Mesothelial cell of epicardium (in vitro differentiated cells): ENCODE data around the gene P3H3. TPM values are rescaled to one million over a fixed set of nuclear protein-coding genes. Genes with fewer than 3 reads are reported as not detected.
"Not testable (repeated sequence)": the region's sequence is repeated elsewhere in the genome, so short reads cannot be mapped to it uniquely, and the experiment has no call there.

Experiments
- DNase-seq, 2 experiments: peaks; one replicate each; pipeline ENCODE4 v3.0.0; 2021; ENCODE audit warnings: low spot score in 2 of 2; ENCODE audit not compliant: unreplicated experiment in 2 of 2
- H3K27ac Mint-ChIP-seq: 2 replicates; pipeline ENCODE4 v1.8.0; 2021; ENCODE audit warnings: mixed read lengths
- H3K27me3 Mint-ChIP-seq: 2 replicates; pipeline ENCODE4 v1.8.0; 2021; ENCODE audit warnings: low read depth, mixed read lengths
- H3K36me3 Mint-ChIP-seq: 2 replicates; pipeline ENCODE4 v1.8.0; 2021; ENCODE audit warnings: mixed read lengths
- H3K4me1 Mint-ChIP-seq: 2 replicates; pipeline ENCODE4 v1.8.0; 2021; ENCODE audit warnings: mixed read lengths
- H3K4me3 Mint-ChIP-seq: 2 replicates; pipeline ENCODE4 v1.8.0; 2021; ENCODE audit warnings: mild to moderate bottlenecking, moderate library complexity, mixed read lengths
- H3K9me3 Mint-ChIP-seq: 2 replicates; pipeline ENCODE4 v1.8.0; 2021; ENCODE audit warnings: mixed read lengths
- total RNA-seq: library from RNA; stranded (reverse); gene quantifications from 3 replicates; pipeline ENCODE4 v1.2.1, GENCODE V29; 2021
- TF ChIP-seq, protein P1 (sequence below): fragments of 200-600 bp; sonication (generic); IDR thresholded peaks from one replicate; pipeline ENCODE4 v1.5.0; 2021; ENCODE audit warnings: antibody characterized with exemption; ENCODE audit not compliant: unreplicated experiment

The P3H3 gene
- total RNA-seq, 1 donor from 2014 or later = 83.8 TPM

DNA sequence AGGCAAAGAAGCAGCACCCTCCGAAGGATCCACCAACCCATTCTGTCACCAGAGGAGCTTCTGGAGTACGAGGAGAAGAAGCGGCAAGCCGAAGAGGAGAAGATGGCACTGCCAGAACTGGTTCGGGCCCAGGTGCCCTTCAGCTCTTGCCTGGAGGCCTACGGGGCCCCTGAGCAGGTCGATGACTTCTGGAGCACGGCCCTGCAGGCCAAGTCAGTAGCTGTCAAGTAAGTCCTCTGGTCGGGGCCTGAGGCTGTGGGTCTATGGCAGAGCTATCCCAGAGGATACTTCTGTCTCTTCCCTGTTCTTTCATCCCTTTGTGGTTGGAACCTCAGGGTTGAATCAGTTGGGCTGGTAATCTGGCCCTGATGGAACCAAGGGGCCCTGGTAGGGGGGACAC lies 33.2 kb downstream of the P3H3 start:
- no peaks in the 10 kb centered on the region for H3K27me3 Mint-ChIP-seq
- TF ChIP-seq, protein P1, sequence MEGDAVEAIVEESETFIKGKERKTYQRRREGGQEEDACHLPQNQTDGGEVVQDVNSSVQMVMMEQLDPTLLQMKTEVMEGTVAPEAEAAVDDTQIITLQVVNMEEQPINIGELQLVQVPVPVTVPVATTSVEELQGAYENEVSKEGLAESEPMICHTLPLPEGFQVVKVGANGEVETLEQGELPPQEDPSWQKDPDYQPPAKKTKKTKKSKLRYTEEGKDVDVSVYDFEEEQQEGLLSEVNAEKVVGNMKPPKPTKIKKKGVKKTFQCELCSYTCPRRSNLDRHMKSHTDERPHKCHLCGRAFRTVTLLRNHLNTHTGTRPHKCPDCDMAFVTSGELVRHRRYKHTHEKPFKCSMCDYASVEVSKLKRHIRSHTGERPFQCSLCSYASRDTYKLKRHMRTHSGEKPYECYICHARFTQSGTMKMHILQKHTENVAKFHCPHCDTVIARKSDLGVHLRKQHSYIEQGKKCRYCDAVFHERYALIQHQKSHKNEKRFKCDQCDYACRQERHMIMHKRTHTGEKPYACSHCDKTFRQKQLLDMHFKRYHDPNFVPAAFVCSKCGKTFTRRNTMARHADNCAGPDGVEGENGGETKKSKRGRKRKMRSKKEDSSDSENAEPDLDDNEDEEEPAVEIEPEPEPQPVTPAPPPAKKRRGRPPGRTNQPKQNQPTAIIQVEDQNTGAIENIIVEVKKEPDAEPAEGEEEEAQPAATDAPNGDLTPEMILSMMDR = no peak
- no peak overlapping the region for H3K4me3 Mint-ChIP-seq
- no peaks in the 10 kb centered on the region for H3K9me3 Mint-ChIP-seq
- no peak overlapping the region for H3K27ac Mint-ChIP-seq
- peaks cover under 1% of the 10 kb centered on the region for H3K4me1 Mint-ChIP-seq
- peaks cover 48% of the 10 kb centered on the region for H3K36me3 Mint-ChIP-seq
- no peak for DNase-seq

DNA sequence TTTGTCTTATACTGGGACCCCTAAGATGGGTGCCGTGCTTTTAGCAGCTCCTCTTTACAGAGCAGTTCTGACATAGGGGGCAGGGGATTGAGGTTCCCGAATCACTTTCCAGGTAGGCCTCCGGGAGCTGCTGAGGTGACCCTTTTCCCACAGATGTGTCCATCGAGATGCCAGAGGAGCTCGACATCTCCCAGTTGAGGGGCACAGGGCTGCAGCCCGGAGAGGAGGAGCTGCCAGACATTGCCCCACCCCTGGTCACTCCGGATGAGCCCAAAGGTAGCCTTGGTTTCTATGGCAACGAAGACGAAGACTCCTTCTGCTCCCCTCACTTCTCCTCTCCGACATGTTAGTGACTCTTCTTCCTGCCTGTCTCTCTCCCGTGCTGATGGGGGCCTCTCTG lies 34.8 kb downstream of the P3H3 start:
- Mint-ChIP-seq H3K4me3 (no peak overlapping the region), H3K4me1 (peaks cover 4% of the 10 kb centered on the region), H3K9me3 (no peaks in the 10 kb centered on the region), H3K27me3 (no peaks in the 10 kb centered on the region), H3K27ac (no peak overlapping the region), H3K36me3 (peaks cover 38% of the 10 kb centered on the region)
- DNase-seq = no peak
- TF ChIP-seq, protein P1 = no peak

DNA sequence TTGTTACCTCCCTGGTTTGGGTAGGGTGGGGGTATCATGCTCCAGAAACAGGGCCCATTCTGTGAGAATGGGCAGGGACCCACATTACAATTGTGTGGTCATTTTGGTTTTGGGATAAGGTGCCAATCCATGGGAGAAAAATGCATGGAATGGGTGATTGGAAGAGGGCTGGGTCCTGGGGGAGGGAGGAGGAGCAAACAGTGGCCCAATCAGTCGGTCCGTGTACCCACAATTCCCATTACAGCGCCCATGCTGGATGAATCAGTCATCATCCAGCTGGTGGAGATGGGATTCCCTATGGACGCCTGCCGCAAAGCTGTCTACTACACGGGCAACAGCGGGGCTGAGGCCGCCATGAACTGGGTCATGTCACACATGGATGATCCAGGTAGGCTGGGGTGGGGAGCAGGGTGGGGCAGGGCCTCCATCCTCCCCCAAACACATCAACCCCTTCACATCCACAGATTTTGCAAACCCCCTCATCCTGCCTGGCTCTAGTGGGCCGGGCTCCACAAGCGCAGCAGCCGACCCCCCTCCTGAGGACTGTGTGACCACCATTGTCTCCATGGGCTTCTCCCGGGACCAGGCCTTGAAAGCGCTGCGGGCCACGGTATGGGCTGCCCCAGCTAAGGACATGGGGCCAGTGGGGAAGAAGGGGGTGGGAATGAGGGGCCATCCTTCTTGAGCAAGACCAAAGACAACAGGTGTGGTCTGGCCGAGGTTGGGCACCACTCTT lies 35.5 kb downstream of the P3H3 start:
- H3K27ac Mint-ChIP-seq = no peak overlapping the region
- H3K36me3 Mint-ChIP-seq = peaks cover 36% of the 10 kb centered on the region
- no peaks in the 10 kb centered on the region for H3K27me3 Mint-ChIP-seq
- H3K9me3 Mint-ChIP-seq = no peaks in the 10 kb centered on the region
- no peak overlapping the region for H3K4me3 Mint-ChIP-seq
- DNase-seq = no peak
- H3K4me1 Mint-ChIP-seq = peaks cover 10% of the 10 kb centered on the region
- TF ChIP-seq, protein P1 = no peak

DNA sequence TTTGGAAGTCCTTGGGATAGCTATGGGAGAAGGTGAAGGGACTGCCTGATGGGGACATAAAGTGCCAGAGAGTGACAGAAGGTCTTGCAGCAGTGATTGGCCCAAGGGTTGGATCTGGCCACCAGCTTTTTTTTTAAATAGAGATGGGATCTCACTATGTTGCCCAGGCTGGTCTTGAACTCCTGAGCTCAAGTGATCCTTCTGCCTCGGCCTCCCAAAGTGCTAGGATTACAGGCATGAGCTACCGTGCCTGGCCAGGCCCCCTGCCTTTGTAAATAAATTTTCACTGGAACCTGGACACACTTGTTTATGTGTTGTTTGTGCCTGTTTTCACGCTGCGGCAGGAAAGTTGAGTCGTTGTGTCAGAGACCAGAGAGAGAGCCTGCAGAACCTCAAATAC lies 37.1 kb downstream of the P3H3 start:
- H3K36me3 Mint-ChIP-seq = peaks cover 39% of the 10 kb centered on the region
- peak overlapping the region; percentile 13 for H3K4me3 Mint-ChIP-seq
- H3K4me1 Mint-ChIP-seq = peaks cover 20% of the 10 kb centered on the region
- DNase-seq, H3K27ac Mint-ChIP-seq, H3K27me3 Mint-ChIP-seq, H3K9me3 Mint-ChIP-seq: not testable (repeated sequence)

DNA sequence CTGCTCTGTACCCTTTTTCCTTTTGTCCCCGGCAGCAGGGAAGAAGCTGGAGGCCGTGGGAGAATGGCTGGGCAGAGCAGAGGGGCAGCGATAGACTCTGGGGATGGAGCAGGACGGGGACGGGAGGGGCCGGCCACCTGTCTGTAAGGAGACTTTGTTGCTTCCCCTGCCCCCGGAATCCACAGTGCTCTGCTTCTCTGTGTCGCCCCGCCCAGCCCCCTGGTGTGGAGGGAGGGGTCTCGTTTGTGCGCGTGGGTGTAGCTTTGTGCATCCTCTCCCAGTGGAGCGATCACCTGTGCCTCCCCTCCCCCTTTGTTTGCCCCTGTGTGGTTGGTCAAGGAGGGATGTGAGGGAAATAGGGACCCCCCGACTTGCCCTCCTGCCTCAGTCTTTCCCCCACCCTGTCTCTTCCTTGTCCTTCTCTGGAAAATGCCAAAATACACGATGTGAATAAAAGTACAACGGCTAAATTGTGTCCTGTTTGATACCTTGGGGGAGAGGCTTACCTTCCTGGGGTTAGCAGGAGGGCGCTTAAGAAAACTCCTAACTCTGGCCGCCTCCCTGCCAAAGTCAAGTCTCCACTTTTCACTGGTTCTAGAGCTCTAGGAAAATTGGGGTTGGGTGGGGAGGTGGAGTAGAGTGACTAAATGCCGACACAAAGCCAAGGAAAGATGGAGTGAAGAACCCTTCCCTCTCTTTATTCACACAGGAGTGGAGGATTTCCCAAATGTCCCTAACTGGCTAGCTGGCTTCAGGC lies 38.1 kb downstream of the P3H3 start:
- H3K36me3 Mint-ChIP-seq = peaks cover 35% of the 10 kb centered on the region
- no peak for DNase-seq
- TF ChIP-seq, protein P1 = no peak
- H3K4me1 Mint-ChIP-seq = peaks cover 24% of the 10 kb centered on the region
- peak overlapping the region; percentile 92 for H3K4me3 Mint-ChIP-seq
- H3K27me3 Mint-ChIP-seq = no peaks in the 10 kb centered on the region
- H3K27ac Mint-ChIP-seq = no peak overlapping the region
- no peaks in the 10 kb centered on the region for H3K9me3 Mint-ChIP-seq

DNA sequence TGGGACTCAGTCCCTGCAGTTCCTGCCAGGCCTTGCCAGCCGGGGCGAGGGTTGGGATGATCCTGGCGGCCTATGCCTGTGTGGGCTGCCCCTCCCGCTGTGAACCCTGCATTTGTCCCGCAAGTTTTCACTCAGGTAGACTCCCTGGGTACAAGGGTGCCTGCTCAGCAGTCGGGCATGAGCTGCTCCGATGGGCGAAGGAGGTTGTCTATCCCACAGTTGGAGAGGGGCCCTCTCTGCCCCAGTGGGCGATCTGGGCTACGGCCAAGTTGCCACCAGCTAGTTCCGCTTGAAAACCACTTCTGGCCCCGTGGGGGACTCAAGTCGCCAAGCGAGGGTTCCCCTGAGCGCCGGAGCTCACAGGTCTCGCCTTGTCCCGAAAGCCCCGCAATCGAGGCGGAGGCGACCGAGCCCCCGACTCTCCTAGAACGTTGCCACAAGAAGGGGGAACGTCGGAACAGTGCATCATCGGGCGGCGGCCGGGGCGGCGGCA lies 38.8 kb downstream of the P3H3 start:
- peaks cover 29% of the 10 kb centered on the region for H3K4me1 Mint-ChIP-seq
- no peaks in the 10 kb centered on the region for H3K9me3 Mint-ChIP-seq
- peak overlapping the region; percentile 25 for H3K27ac Mint-ChIP-seq

More for the DNA sequence above, 38.8 kb downstream of the P3H3 start:
- Mint-ChIP-seq H3K27me3 (no peaks in the 10 kb centered on the region), H3K4me3 (peak overlapping the region; percentile 92), H3K36me3 (peaks cover 34% of the 10 kb centered on the region)
- peak in 1 of 2 experiments; percentile 47 for DNase-seq
- TF ChIP-seq, protein P1 = no peak
